Lung (tissue), 12 donors: Measurements from ENCODE around the gene CAPN3. TPM values are rescaled to one million over a fixed set of nuclear protein-coding genes. Genes with fewer than 3 reads are reported as not detected.

ENCODE experiments used
- ATAC-seq: fragments of 200-7000 bp; cut with Tn5 transposase; one replicate; pipeline ENCODE4 v1.9.1; 2020; ENCODE audit warnings: moderate number of reproducible peaks; ENCODE audit not compliant: insufficient read depth, low FRiP score
- DNase-seq, 3 donors: peaks; one replicate each; pipeline ENCODE4 v3.0.0-alpha.2; 2013 to 2017
- H3K27ac ChIP-seq, 2 donors: one replicate each; pipeline ENCODE4 v1.5.1; 2013; ENCODE audit warnings: mild to moderate bottlenecking in 2 of 2, moderate library complexity in 2 of 2, control low read depth in 1 of 2, inconsistent platforms in 1 of 2, low read depth in 1 of 2, low read length in 1 of 2
- H3K27me3 ChIP-seq, 3 donors: one replicate each; pipeline ENCODE4 v1.5.1; 2013; ENCODE audit warnings: low read length in 2 of 3; ENCODE audit not compliant: control insufficient read depth in 3 of 3, insufficient read depth in 3 of 3
- H3K36me3 ChIP-seq, 4 donors: one replicate each; pipeline ENCODE4 v1.5.1; 2013; ENCODE audit warnings: low read length in 4 of 4, mild to moderate bottlenecking in 1 of 4, moderate library complexity in 1 of 4; ENCODE audit not compliant: control insufficient read depth in 4 of 4, insufficient read depth in 4 of 4
- H3K4me1 ChIP-seq, 5 donors: one replicate each; pipeline ENCODE4 v1.5.1; 2013; ENCODE audit warnings: low read length in 5 of 5, mild to moderate bottlenecking in 2 of 5, moderate library complexity in 1 of 5; ENCODE audit not compliant: control insufficient read depth in 5 of 5, insufficient read depth in 5 of 5
- H3K4me3 ChIP-seq: one replicate; pipeline ENCODE4 v1.5.1; 2013; ENCODE audit warnings: mild to moderate bottlenecking, control low read depth, moderate library complexity
- H3K9ac ChIP-seq, 2 donors: one replicate each; pipeline ENCODE4 v1.5.1; 2013; ENCODE audit warnings: low read length in 2 of 2, control low read depth in 1 of 2; ENCODE audit not compliant: insufficient read depth in 1 of 2
- H3K9me3 ChIP-seq, 4 donors: one replicate each; pipeline ENCODE4 v1.5.1; 2013; ENCODE audit warnings: low read length in 3 of 4, mild to moderate bottlenecking in 1 of 4, moderate library complexity in 1 of 4; ENCODE audit not compliant: control insufficient read depth in 4 of 4, insufficient read depth in 3 of 4
- WGBS, 2 donors: extraction: QIAGEN DNeasy Blood & Tissue Kit; methylation state at CpG; one replicate each; pipeline ENCODE4 v1.1.7; 2013; 5-methylcytosine and 5-hydroxymethylcytosine counted together
- polyA plus RNA-seq, 2 donors: library from polyadenylated mRNA; stranded (reverse); fragments of 200-250 nt; gene quantifications; one replicate each; pipeline ENCODE4 v1.2.1, GENCODE V29; 2013
- total RNA-seq, 2 donors: library from RNA; depleted of rRNA in 1 of 2; stranded (reverse); fragments of >200 nt in 1 of 2; gene quantifications; one replicate each; pipeline ENCODE4 v1.2.1, GENCODE V29; 2014 to 2021
- TF ChIP-seq, protein P1 (sequence below): IDR thresholded peaks from 2 replicates; pipeline ENCODE4 v1.5.1; 2012; ENCODE audit warnings: mild to moderate bottlenecking; ENCODE audit errors: control extremely low read depth, extremely low read depth
- donor health status: control.
- donor health status: control.
- donor health status: Bipolar disorder and iron deficiency.
- donor health status: healthy.
- donor health status: DM: yes; HTN: yes; CAD: no.

CAPN3 gene
- total and polyA plus RNA-seq, 4 donors: 12.1 to 56.6 (median 24.7) TPM

DNA sequence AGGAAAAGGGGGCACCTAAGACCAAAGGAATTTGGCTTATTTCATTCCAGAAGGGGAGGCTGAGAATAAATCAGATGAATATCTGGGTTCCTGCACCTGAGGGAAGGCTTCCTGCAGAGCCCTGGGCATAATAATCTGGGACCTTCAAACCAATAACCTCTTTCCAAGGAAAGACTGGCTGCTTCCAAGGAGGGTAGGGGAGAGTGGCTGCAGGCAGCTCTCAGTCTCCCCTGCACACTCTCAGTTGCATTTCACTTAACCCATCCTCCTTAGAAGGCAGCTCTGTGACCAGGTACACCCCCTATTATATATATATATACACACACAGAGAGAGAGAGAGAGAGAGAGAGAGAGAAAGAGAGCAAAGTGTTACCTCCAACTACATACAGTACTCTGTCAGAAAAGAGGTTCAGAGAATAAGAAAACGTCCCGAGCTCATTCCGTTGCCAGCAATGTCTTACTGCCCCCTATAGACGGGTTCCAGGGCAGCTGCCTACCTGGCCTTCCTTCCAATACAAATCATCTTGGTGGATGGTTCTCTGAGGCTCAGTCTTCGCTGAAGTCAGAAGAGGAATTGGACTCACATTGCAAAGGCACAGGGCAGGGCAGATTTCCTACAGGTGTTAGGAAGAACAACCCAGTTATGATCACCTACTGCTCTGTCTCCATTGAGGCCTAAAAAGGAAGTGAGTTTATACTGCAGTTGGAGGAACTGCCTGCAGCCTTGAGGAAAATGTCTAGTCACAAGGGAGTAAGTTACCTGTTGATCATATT is 26.1 kb downstream of the CAPN3 start:
- peak overlapping the region in 1 of 2 donors; percentile 71 for H3K27ac ChIP-seq

DNA sequence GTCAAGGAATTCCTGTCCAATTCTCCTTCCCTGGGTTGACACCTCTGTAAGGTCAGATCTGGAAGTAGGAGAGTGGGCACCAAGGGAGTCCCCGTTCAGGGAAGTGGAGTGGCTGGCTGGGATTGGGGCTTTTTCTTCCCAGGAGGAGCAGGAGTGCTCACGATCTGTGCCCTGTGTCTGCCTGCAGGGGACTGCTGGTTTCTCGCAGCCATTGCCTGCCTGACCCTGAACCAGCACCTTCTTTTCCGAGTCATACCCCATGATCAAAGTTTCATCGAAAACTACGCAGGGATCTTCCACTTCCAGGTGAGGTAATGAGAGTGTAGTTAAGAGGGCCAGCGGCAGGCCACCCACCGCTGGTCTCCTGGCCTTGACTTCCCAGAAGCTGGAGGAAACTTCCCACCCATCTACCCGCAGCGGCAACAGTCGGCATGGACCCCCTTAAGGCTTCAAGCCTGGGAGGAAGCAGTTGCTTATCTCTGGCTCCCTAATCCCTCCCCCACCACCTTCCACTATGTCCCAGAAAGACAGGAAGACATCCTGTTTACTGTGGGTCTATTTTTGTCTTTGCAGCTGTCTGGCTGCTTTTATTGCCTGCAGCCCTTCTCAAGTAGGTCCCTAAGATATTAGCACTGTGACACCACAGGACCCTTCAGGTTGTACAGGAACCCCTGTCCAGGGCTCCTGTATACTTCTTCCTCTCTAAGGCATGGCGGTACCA is 26.8 kb downstream of the CAPN3 start:
- H3K9me3 ChIP-seq: no peaks in the 10 kb centered on the region
- DNase-seq (peak in 2 of 3 donors; percentile 25 to 68), ATAC-seq (no peak)
- no peak overlapping the region for H3K4me3 ChIP-seq
- H3K4me1 ChIP-seq: peaks cover 0 to 17% (median 0%) of the 10 kb centered on the region in 5 donors
- TF ChIP-seq, protein P1, sequence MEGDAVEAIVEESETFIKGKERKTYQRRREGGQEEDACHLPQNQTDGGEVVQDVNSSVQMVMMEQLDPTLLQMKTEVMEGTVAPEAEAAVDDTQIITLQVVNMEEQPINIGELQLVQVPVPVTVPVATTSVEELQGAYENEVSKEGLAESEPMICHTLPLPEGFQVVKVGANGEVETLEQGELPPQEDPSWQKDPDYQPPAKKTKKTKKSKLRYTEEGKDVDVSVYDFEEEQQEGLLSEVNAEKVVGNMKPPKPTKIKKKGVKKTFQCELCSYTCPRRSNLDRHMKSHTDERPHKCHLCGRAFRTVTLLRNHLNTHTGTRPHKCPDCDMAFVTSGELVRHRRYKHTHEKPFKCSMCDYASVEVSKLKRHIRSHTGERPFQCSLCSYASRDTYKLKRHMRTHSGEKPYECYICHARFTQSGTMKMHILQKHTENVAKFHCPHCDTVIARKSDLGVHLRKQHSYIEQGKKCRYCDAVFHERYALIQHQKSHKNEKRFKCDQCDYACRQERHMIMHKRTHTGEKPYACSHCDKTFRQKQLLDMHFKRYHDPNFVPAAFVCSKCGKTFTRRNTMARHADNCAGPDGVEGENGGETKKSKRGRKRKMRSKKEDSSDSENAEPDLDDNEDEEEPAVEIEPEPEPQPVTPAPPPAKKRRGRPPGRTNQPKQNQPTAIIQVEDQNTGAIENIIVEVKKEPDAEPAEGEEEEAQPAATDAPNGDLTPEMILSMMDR: no peak
- 59 to 65% methylated on average over 12 of the region's 12 CpGs for WGBS, 2 donors
- peak overlapping the region in 1 of 2 donors; percentile 71 for H3K27ac ChIP-seq
- H3K36me3 ChIP-seq: peaks cover 0 to 5% (median 0%) of the 10 kb centered on the region in 4 donors
- no peaks in the 10 kb centered on the region for H3K27me3 ChIP-seq
- no peak overlapping the region for H3K9ac ChIP-seq

More for the DNA sequence above, 26.1 kb downstream of the CAPN3 start:
- Histone ChIP-seq H3K9ac (no peak overlapping the region), H3K9me3 (no peaks in the 10 kb centered on the region), H3K27me3 (no peaks in the 10 kb centered on the region), H3K36me3 (peaks cover 0 to 5% (median 0%) of the 10 kb centered on the region in 4 donors), H3K4me1 (peaks cover 0 to 17% (median 0%) of the 10 kb centered on the region in 5 donors), H3K4me3 (no peak overlapping the region)
- ATAC-seq (no peak), DNase-seq (peak; percentile 19 to 50 (median 39))
- TF ChIP-seq, protein P1: peak; percentile 3
- 40 to 46% methylated on average over 5 of the region's 5 CpGs for WGBS, 2 donors

DNA sequence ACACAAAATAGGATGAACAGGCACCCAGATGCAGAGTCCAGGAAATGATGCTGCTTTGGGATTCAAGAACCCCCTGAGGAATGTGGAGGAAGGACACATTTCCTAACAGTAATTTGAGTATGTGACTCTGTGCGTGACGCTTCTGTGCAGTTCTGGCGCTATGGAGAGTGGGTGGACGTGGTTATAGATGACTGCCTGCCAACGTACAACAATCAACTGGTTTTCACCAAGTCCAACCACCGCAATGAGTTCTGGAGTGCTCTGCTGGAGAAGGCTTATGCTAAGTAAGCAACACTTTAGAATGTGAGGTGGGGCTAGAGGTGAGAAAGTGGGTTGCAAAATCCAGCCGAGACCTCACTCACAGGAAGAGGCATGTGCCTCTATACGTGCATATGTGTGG is 28.3 kb downstream of the CAPN3 start:
- Histone ChIP-seq H3K9me3 (no peaks in the 10 kb centered on the region), H3K27me3 (no peaks in the 10 kb centered on the region), H3K4me3 (no peak overlapping the region), H3K9ac (no peak overlapping the region), H3K36me3 (peaks cover 0 to 7% (median 0%) of the 10 kb centered on the region in 4 donors), H3K4me1 (peaks cover 0 to 17% (median 0%) of the 10 kb centered on the region in 5 donors), H3K27ac (no peak overlapping the region)
- DNase-seq (peak in 1 of 3 donors; percentile 19), ATAC-seq (no peak)
- WGBS, 2 donors: 53% methylated on average over 8 of the region's 8 CpGs
- TF ChIP-seq, protein P1: no peak
